IMR-90 (cell line): ENCODE results near the gene RNF146. TPM values are rescaled to one million over a fixed set of nuclear protein-coding genes. Genes with fewer than 3 reads are reported as not detected.

Experiments
- ATAC-seq: fragments of 200-7000 bp; cut with Tn5 transposase; 2 replicates; pipeline ENCODE4 v1.9.1; 2020; ENCODE audit warnings: low read depth, mild to moderate bottlenecking, moderate library complexity
- BruUV-seq: library from RNA; stranded (reverse); fragments of 400-500 nt; replicated peaks from 2 replicates; lab custom pipeline; 2021; lab: Mats Ljungman, UMichigan
- CTCF ChIA-PET: fragments of 300-600 bp; formaldehyde crosslinking; extraction: SDS; loops from one replicate; lab custom pipeline; 2021; ENCODE audit warnings: antibody characterized with exemption; lab: Yijun Ruan, JAX
- POLR2A ChIA-PET: fragments of 300-600 bp; sonication (Branson Sonifier 250); formaldehyde crosslinking; loops from one replicate; lab custom pipeline; 2022; ENCODE audit warnings: antibody characterized with exemption; ENCODE audit not compliant: unreplicated experiment; lab: Charles Lee
- DNase-seq: peaks from one replicate; pipeline ENCODE4 v3.0.0; 2013
- H2AFZ ChIP-seq: replicated peaks from 2 replicates; pipeline ENCODE3; 2013; ENCODE audit warnings: low read length, mild to moderate bottlenecking; ENCODE audit not compliant: poor library complexity
- H2AK5ac ChIP-seq: 2 replicates; pipeline ENCODE4 v1.6.1; 2013; ENCODE audit warnings: low read depth, low read length, inconsistent platforms
- H2AK9ac ChIP-seq: replicated peaks from 2 replicates; pipeline ENCODE3; 2013; ENCODE audit warnings: mild to moderate bottlenecking, low read depth, low read length, moderate library complexity; ENCODE audit not compliant: poor library complexity
- H2BK120ac ChIP-seq: 2 replicates; pipeline ENCODE4 v1.6.1; 2013; ENCODE audit warnings: low read depth, low read length, inconsistent platforms
- H2BK15ac ChIP-seq: 3 replicates; pipeline ENCODE4 v1.6.1; 2013; ENCODE audit warnings: low read depth, low read length, inconsistent platforms
- H2BK20ac ChIP-seq: 2 replicates; pipeline ENCODE4 v1.6.1; 2013; ENCODE audit warnings: low read depth, mild to moderate bottlenecking, inconsistent platforms, low read length, moderate library complexity
- H2BK5ac ChIP-seq: 2 replicates; pipeline ENCODE4 v1.6.1; 2013; ENCODE audit warnings: mild to moderate bottlenecking, low read depth, low read length, inconsistent platforms; ENCODE audit not compliant: poor library complexity, severe bottlenecking
- H3K14ac ChIP-seq: replicated peaks from 2 replicates; pipeline ENCODE4 v1.6.1; 2013; ENCODE audit warnings: low read depth, low read length, inconsistent platforms
- H3K18ac ChIP-seq: 2 replicates; pipeline ENCODE4 v1.6.1; 2013; ENCODE audit warnings: low read depth, low read length, control low read depth
- H3K23ac ChIP-seq: 2 replicates; pipeline ENCODE4 v1.6.1; 2013; ENCODE audit warnings: low read depth, low read length, inconsistent platforms
- H3K27ac ChIP-seq: 2 replicates; pipeline ENCODE4 v1.5.1; 2013; ENCODE audit warnings: mild to moderate bottlenecking, control low read depth, low read length; ENCODE audit not compliant: insufficient read depth
- H3K27me3 ChIP-seq: 2 replicates; pipeline ENCODE4 v1.6.1; 2013; ENCODE audit warnings: low read length; ENCODE audit not compliant: control insufficient read depth, insufficient read depth
- H3K36me3 ChIP-seq: 2 replicates; pipeline ENCODE4 v1.6.1; 2013; ENCODE audit warnings: low read length, mixed read lengths; ENCODE audit not compliant: control insufficient read depth, insufficient read depth
- H3K4ac ChIP-seq: 2 replicates; pipeline ENCODE4 v1.6.1; 2013; ENCODE audit warnings: low read depth, low read length, inconsistent platforms
- H3K4me1 ChIP-seq: 2 replicates; pipeline ENCODE4 v1.6.1; 2013; ENCODE audit warnings: low read length, mixed read lengths; ENCODE audit not compliant: control insufficient read depth, insufficient read depth
- H3K4me2 ChIP-seq: 2 replicates; pipeline ENCODE4 v1.6.1; 2013; ENCODE audit warnings: low read depth, mild to moderate bottlenecking, control low read depth, low read length, moderate library complexity
- H3K4me3 ChIP-seq: 2 replicates; pipeline ENCODE4 v1.5.1; 2013; ENCODE audit warnings: low read depth, mild to moderate bottlenecking, control low read depth, low read length, moderate library complexity; ENCODE audit not compliant: insufficient read depth
- H3K56ac ChIP-seq: 2 replicates; pipeline ENCODE4 v1.6.1; 2013; ENCODE audit warnings: low read length, inconsistent platforms; ENCODE audit not compliant: insufficient read depth; ENCODE audit errors: extremely low read depth
- H3K79me1 ChIP-seq, 2 experiments: 2 replicates each; pipeline ENCODE4 v1.6.1; 2013; ENCODE audit warnings: low read length in 2 of 2, inconsistent platforms in 1 of 2, low read depth in 1 of 2
- H3K9ac ChIP-seq: 2 replicates; pipeline ENCODE4 v1.6.1; 2013; ENCODE audit warnings: low read depth, low read length, control low read depth
- H3K9me1 ChIP-seq: 2 replicates; pipeline ENCODE4 v1.6.1; 2013; ENCODE audit warnings: low read length, inconsistent platforms; ENCODE audit not compliant: insufficient read depth
- H3K9me3 ChIP-seq: 2 replicates; pipeline ENCODE4 v1.6.1; 2013; ENCODE audit warnings: low read length; ENCODE audit not compliant: control insufficient read depth, insufficient read depth
- H4K20me1 ChIP-seq: 2 replicates; pipeline ENCODE4 v1.6.1; 2013; ENCODE audit warnings: low read length, inconsistent platforms; ENCODE audit not compliant: insufficient read depth
- H4K5ac ChIP-seq: 2 replicates; pipeline ENCODE4 v1.6.1; 2013; ENCODE audit warnings: mild to moderate bottlenecking, low read depth, low read length, control low read depth
- H4K8ac ChIP-seq, 2 experiments: 2 replicates each; pipeline ENCODE4 v1.6.1; 2013; ENCODE audit warnings: low read depth in 2 of 2, low read length in 2 of 2, control low read depth in 1 of 2, inconsistent platforms in 1 of 2
- H4K91ac ChIP-seq: 2 replicates; pipeline ENCODE4 v1.6.1; 2013; ENCODE audit warnings: low read depth, low read length, inconsistent platforms; ENCODE audit not compliant: insufficient read depth
- BHLHE40 ChIP-seq: fragments of 150-350 bp; IDR thresholded peaks from 2 replicates; pipeline ENCODE4 v1.6.1; 2016; ENCODE audit warnings: mild to moderate bottlenecking, low read depth, low read length
- CEBPB ChIP-seq: IDR thresholded peaks from 2 replicates; pipeline ENCODE4 v1.6.1; 2012; ENCODE audit warnings: low read depth, low read length, improper control_type of control experiment
- MAFK ChIP-seq: IDR thresholded peaks from 2 replicates; pipeline ENCODE4 v1.6.1; 2012; ENCODE audit warnings: low read depth, low read length, improper control_type of control experiment
- MAZ ChIP-seq: IDR thresholded peaks from 2 replicates; pipeline ENCODE4 v1.6.1; 2012; ENCODE audit warnings: low read depth, mild to moderate bottlenecking, low read length, improper control_type of control experiment, moderate library complexity, borderline replicate concordance
- RCOR1 ChIP-seq: IDR thresholded peaks from 2 replicates; pipeline ENCODE4 v1.6.1; 2012; ENCODE audit warnings: mild to moderate bottlenecking, low read length, improper control_type of control experiment; ENCODE audit not compliant: insufficient replicate concordance
- RFX5 ChIP-seq: IDR thresholded peaks from 2 replicates; pipeline ENCODE4 v1.8.0; 2012; ENCODE audit warnings: low read depth, mild to moderate bottlenecking, low read length, moderate library complexity
- WGBS, 2 experiments: methylation state at CpG; one replicate each; pipeline versions ENCODE4 v1.1.5 to v1.1.7; 2013; ENCODE audit warnings: missing lambda C conversion rate in 2 of 2; ENCODE audit not compliant: insufficient read length in 1 of 2; ENCODE audit errors: extremely low coverage in 2 of 2; 5-methylcytosine and 5-hydroxymethylcytosine counted together
- dilution Hi-C: fragments of 300-500 bp; cut with HindIII; formaldehyde crosslinking; loops from one replicate; pipeline ENCODE4 v1.14.3; 2018; ENCODE audit warnings: low sequenced_read_pairs; ENCODE audit not compliant: unreplicated experiment
- in situ Hi-C: fragments of 300-500 bp; cut with MboI; formaldehyde crosslinking; loops from 3 replicates; pipeline ENCODE4 v1.14.3; 2019; ENCODE audit warnings: low sequenced_read_pairs, inconsistent platforms, mixed read lengths
- intact Hi-C: fragments of 100-400 bp; cut with micrococcal nuclease; formaldehyde crosslinking; loops from 2 replicates; pipeline ENCODE4 v1.10.0; 2022
- polyA plus RNA-seq, 3 experiments: library from polyadenylated mRNA; depleted of rRNA; stranded (reverse); fragments of >200 nt; gene quantifications; 2 replicates each; pipeline ENCODE4 v1.2.3, GENCODE V29; 2012; ENCODE audit warnings: low replicate concordance in 1 of 3
- total RNA-seq: library from RNA; depleted of rRNA; stranded (reverse); fragments of >200 nt; gene quantifications from 2 replicates; pipeline ENCODE4 v1.2.3, GENCODE V29; 2012
- TF ChIP-seq, protein P1 (sequence below): fragments of 150-350 bp; IDR thresholded peaks from 2 replicates; pipeline ENCODE4 v1.6.1; 2017; ENCODE audit warnings: mild to moderate bottlenecking, antibody characterized with exemption, low read length, low read depth

RNF146 gene
- total and polyA plus RNA-seq, 2 of the 4 experiments (the other 2 are of a cell fraction): 24.0 to 32.2 TPM

GRCh38 chr6:127222418-127222817 lies 44.2 kb upstream of the RNF146 start:
- ATAC-seq: no peak
- Histone ChIP-seq H3K9ac (no peak overlapping the region), H3K4me3 (no peak overlapping the region), H3K56ac (no peak overlapping the region), H3K4me1 (no peaks in the 10 kb centered on the region), H3K36me3 (no peaks in the 10 kb centered on the region), H3K23ac (no peak overlapping the region), H2BK15ac (no peak overlapping the region), H4K20me1 (no peaks in the 10 kb centered on the region), H2AK5ac (no peak overlapping the region), H2AFZ (no peak overlapping the region), H3K27ac (no peak overlapping the region), H2AK9ac (no peak overlapping the region), H3K4ac (no peak overlapping the region), H4K5ac (no peak overlapping the region), H3K9me1 (no peaks in the 10 kb centered on the region), H3K18ac (no peak overlapping the region), H2BK120ac (no peak overlapping the region), H3K14ac (no peak overlapping the region), H3K9me3 (no peaks in the 10 kb centered on the region), H3K79me1 (no peaks in the 10 kb centered on the region), H2BK5ac (no peak overlapping the region), H2BK20ac (no peak overlapping the region), H3K4me2 (no peak overlapping the region), H3K27me3 (no peaks in the 10 kb centered on the region), H4K8ac (no peak overlapping the region), H4K91ac (no peak overlapping the region)
- in situ Hi-C loops (no loop called here), intact Hi-C loops (no loop called here), dilution Hi-C loops (no loop called here)
- WGBS, 2 experiments: no CpG with 5 or more reads among the region's 1 CpG
- BruUV-seq: no TSS peak
- no peak for DNase-seq
- ChIA-PET POLR2A (no interaction called here), CTCF (no interaction called here)
- TF ChIP-seq MAFK (no peak), RFX5 (no peak), RCOR1 (no peak), CEBPB (no peak), BHLHE40 (no peak), MAZ (no peak)
- TF ChIP-seq, protein P1, sequence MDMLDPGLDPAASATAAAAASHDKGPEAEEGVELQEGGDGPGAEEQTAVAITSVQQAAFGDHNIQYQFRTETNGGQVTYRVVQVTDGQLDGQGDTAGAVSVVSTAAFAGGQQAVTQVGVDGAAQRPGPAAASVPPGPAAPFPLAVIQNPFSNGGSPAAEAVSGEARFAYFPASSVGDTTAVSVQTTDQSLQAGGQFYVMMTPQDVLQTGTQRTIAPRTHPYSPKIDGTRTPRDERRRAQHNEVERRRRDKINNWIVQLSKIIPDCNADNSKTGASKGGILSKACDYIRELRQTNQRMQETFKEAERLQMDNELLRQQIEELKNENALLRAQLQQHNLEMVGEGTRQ: no peak
